Right lobe of liver (tissue), 6 donors: ENCODE results near the gene KDELR3. TPM values are rescaled to one million over a fixed set of nuclear protein-coding genes. Genes with fewer than 3 reads are reported as not detected.

Source experiments
- ATAC-seq, 4 donors: fragments of 200-7000 bp; cut with Tn5 transposase; one replicate each; pipeline ENCODE4 v1.9.1; 2020; ENCODE audit warnings: mild to moderate bottlenecking in 4 of 4, moderate library complexity in 4 of 4
- DNase-seq, 3 donors: peaks; one replicate each; pipeline ENCODE4 v3.0.0-alpha.2; 2020
- H3K27ac ChIP-seq, 3 donors: fragments of 200-600 bp; one replicate each; pipeline ENCODE4 v1.8.0; 2022
- H3K27me3 ChIP-seq, 2 donors: fragments of 200-600 bp; one replicate each; pipeline ENCODE4 v1.8.0; 2022
- H3K36me3 ChIP-seq, 4 donors: fragments of 200-600 bp; sonication (generic) in 1 of 4; one replicate each; pipeline versions ENCODE4 v1.5.1 to v1.8.0; 2017 to 2022; ENCODE audit warnings: control low read depth in 1 of 4
- H3K4me1 ChIP-seq, 4 donors: fragments of 200-600 bp; sonication (generic) in 1 of 4; one replicate each; pipeline versions ENCODE4 v1.5.1 to v1.8.0; 2017 to 2022; ENCODE audit warnings: control low read depth in 1 of 4
- H3K4me3 ChIP-seq, 3 donors: fragments of 200-600 bp; one replicate each; pipeline ENCODE4 v1.8.0; 2022
- H3K9me3 ChIP-seq, 4 donors: fragments of 200-600 bp; sonication (generic) in 1 of 4; one replicate each; pipeline versions ENCODE4 v1.5.1 to v1.8.0; 2017 to 2022; ENCODE audit warnings: control low read depth in 1 of 4
- POLR2A ChIP-seq: fragments of 450-650 bp; IDR thresholded peaks from one replicate; pipeline ENCODE4 v1.6.1; 2017; ENCODE audit warnings: antibody characterized with exemption, mild to moderate bottlenecking
- whole genome bisulfite sequencing: methylation state at CpG from one replicate; pipeline ENCODE4 v1.1.6; 2018; ENCODE audit warnings: low coverage, low lambda C conversion rate; ENCODE audit not compliant: insufficient coverage; ENCODE audit errors: missing lambda C conversion rate; 5-methylcytosine and 5-hydroxymethylcytosine counted together
- intact Hi-C, 2 donors: fragments of 100-400 bp; cut with DNase I; formaldehyde crosslinking; loops; one replicate each; pipeline versions ENCODE4 v1.11.2 to v1.14.1; 2022
- total RNA-seq, 6 experiments: library from RNA; depleted of rRNA in 2 of 6; stranded (reverse); fragments of >200 nt in 2 of 6; fragmentation: NEBNext Ultra II Directional in 3 of 6; extraction: Animal tissue kit (Norgen Biotek cat#: 25700) in 3 of 6; gene quantifications; one replicate each; pipeline versions ENCODE4 v1.1.0 to v1.2.4, GENCODE V29; 2016 to 2023
- TF ChIP-seq, protein P1 (sequence below), 4 donors: fragments of 200-600 bp in 3 of 4; fragments of 450-650 bp in 1 of 4; IDR thresholded peaks; one replicate each; pipeline versions ENCODE4 v1.5.1 to v1.8.0; 2016 to 2022; ENCODE audit warnings: antibody characterized with exemption in 4 of 4, mild to moderate bottlenecking in 2 of 4
- donor health status: DM: no; HTN: yes; CAD: no.
- donor health status: DM: no; HTN: no; CAD: no.
- donor health status: DM: no; HTN: no; CAD: no.
- donor health status: DM: no; HTN: yes; CAD: no.
- donor health status: DM: no; HTN: yes; CAD: no.

KDELR3 gene
- total RNA-seq, 6 experiments from 2014 or later: 2.4 to 53.8 (median 12.8) TPM

DNA sequence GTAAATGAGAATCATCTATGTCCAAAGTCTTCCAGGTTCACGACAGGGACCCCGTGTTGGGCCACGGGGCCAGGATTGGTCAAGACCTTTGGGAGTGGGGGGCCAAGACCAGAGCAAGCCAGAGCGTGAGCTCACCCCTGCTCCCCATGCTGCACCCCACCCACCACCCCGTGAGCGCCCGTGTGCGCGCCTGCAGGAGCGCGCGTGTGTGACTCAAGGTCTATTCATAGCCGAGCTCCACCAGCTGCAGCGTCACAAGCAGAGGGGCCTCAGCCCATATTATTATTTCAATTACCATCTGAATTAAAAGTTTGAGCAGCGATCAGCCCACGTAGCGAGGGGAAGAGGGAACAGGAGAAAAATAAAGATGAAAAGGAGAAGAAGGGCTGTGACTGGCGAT is 18.1 kb upstream of the KDELR3 start:
- TF ChIP-seq, protein P1, sequence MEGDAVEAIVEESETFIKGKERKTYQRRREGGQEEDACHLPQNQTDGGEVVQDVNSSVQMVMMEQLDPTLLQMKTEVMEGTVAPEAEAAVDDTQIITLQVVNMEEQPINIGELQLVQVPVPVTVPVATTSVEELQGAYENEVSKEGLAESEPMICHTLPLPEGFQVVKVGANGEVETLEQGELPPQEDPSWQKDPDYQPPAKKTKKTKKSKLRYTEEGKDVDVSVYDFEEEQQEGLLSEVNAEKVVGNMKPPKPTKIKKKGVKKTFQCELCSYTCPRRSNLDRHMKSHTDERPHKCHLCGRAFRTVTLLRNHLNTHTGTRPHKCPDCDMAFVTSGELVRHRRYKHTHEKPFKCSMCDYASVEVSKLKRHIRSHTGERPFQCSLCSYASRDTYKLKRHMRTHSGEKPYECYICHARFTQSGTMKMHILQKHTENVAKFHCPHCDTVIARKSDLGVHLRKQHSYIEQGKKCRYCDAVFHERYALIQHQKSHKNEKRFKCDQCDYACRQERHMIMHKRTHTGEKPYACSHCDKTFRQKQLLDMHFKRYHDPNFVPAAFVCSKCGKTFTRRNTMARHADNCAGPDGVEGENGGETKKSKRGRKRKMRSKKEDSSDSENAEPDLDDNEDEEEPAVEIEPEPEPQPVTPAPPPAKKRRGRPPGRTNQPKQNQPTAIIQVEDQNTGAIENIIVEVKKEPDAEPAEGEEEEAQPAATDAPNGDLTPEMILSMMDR (IDR thresholded peaks at IDR 0.05): no peak
- TF ChIP-seq POLR2A: no peak
- ATAC-seq: no peak
- intact Hi-C loops: no loop called here
- H3K36me3 ChIP-seq: no peaks in the 10 kb centered on the region
- H3K9me3 ChIP-seq: no peaks in the 10 kb centered on the region
- no peak overlapping the region for H3K27ac ChIP-seq
- no peak overlapping the region for H3K4me3 ChIP-seq
- peaks cover 0 to 4% (median 0%) of the 10 kb centered on the region in 4 donors for H3K4me1 ChIP-seq
- DNase-seq: no peak
- 46% methylated on average over 5 of the region's 18 CpGs for WGBS
- H3K27me3 ChIP-seq: no peaks in the 10 kb centered on the region

GRCh38 chr22:38450234-38450797 is 17.6 kb upstream of the KDELR3 start:
- no peaks in the 10 kb centered on the region for H3K27me3 ChIP-seq
- ATAC-seq (no peak), DNase-seq (no peak)

DNA sequence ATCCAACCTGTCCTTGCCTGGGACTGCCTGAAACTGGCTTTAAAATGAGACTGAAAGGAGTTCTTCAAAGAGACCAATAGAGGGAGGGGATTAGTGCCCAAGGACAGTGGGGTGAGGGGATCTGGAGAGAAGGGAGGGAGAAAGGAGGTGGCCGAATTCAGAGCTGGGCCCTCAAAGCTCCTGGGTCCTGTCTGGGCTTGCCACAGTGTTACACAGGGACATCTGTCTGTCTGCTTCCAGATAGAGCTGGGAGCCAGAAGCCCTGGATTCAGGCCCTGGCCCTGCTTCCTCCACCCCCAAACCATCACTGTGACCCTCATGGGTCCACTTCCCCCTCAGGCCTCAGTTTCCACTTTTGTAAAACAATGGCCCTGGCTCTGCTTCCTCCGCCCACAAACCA is 16.5 kb upstream of the KDELR3 start:
- 90% methylated on average over 2 of the region's 2 CpGs for WGBS

More at GRCh38 chr22:38450234-38450797, 17.6 kb upstream of the KDELR3 start:
- TF ChIP-seq, protein P1 (IDR thresholded peaks at IDR 0.05): no peak
- TF ChIP-seq POLR2A: no peak
- intact Hi-C loops: no loop called here
- no peaks in the 10 kb centered on the region for H3K36me3 ChIP-seq
- no peak overlapping the region for H3K4me3 ChIP-seq
- WGBS: 25% methylated on average over 3 of the region's 11 CpGs
- H3K27ac ChIP-seq: no peak overlapping the region
- H3K4me1 ChIP-seq: peaks cover 0 to 5% (median 0%) of the 10 kb centered on the region in 4 donors
- H3K9me3 ChIP-seq: no peaks in the 10 kb centered on the region

DNA sequence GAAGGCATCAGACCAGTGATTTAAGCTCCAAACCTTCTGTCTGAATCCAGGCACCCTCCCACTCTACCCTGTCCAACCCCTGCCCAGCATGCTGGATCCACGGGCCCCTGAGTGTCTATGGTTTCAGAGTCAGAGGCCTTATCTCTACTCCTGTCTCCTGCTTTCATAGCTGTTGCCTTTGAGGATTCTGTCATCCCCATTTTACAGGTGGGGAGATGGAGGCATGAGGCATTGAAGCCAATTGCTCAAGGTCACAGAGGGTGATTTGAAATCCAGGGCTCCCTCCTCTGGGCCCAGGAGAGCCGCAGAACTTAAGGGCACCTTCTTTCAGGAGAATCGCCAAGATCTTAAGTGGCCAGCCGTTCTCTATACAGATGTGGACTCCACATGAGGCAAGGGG is 16.0 kb upstream of the KDELR3 start:
- no peaks in the 10 kb centered on the region for H3K36me3 ChIP-seq
- no peak overlapping the region for H3K27ac ChIP-seq
- H3K4me1 ChIP-seq: peaks cover 0 to 9% (median 0%) of the 10 kb centered on the region in 4 donors
- TF ChIP-seq, protein P1 (IDR thresholded peaks at IDR 0.05): no peak
- no peak for TF ChIP-seq POLR2A
- 57% methylated on average over 4 of the region's 4 CpGs for WGBS
- H3K27me3 ChIP-seq: peaks cover 7% of the 10 kb centered on the region in 2 donors
- ATAC-seq (no peak), DNase-seq (no peak)
- no peak overlapping the region for H3K4me3 ChIP-seq
- H3K9me3 ChIP-seq: no peaks in the 10 kb centered on the region
- intact Hi-C loops: no loop called here

More for the DNA sequence above, 16.5 kb upstream of the KDELR3 start:
- Histone ChIP-seq H3K27ac (no peak overlapping the region), H3K4me1 (peaks cover 0 to 9% (median 0%) of the 10 kb centered on the region in 4 donors), H3K27me3 (peaks cover 7% of the 10 kb centered on the region in 2 donors), H3K36me3 (no peaks in the 10 kb centered on the region), H3K9me3 (no peaks in the 10 kb centered on the region), H3K4me3 (no peak overlapping the region)
- TF ChIP-seq, protein P1 (IDR thresholded peaks at IDR 0.05): no peak
- no peak for TF ChIP-seq POLR2A
- ATAC-seq (no peak), DNase-seq (no peak)
- intact Hi-C loops: no loop called here
